Endothelial cell of umbilical vein (primary cell): ENCODE data around the gene CDH23.

Source experiments
- EZH2 ChIP-seq: IDR thresholded peaks from 2 replicates; pipeline ENCODE4 v1.6.1; 2012; ENCODE audit warnings: borderline replicate concordance, low read depth, mild to moderate bottlenecking, moderate library complexity, low read length, inconsistent platforms; ENCODE audit not compliant: severe bottlenecking
- JUN ChIP-seq: IDR thresholded peaks from 2 replicates; pipeline ENCODE4 v1.6.1; 2011; ENCODE audit warnings: borderline replicate concordance, low read depth; ENCODE audit not compliant: insufficient read length, insufficient read depth
- MYC ChIP-seq: IDR thresholded peaks from one replicate; pipeline ENCODE4 v1.6.1; 2011; ENCODE audit warnings: mild to moderate bottlenecking, low read depth, low read length
- POLR2A ChIP-seq: IDR thresholded peaks from 2 replicates; pipeline ENCODE4 v1.6.1; 2012; ENCODE audit warnings: low read depth, mild to moderate bottlenecking, control low read depth, low read length
- POLR2AphosphoS5 ChIP-seq: IDR thresholded peaks from 2 replicates; pipeline ENCODE4 v1.6.1; 2012; ENCODE audit warnings: low read depth, mild to moderate bottlenecking, control low read depth, low read length, moderate library complexity; ENCODE audit not compliant: insufficient read depth
- TF ChIP-seq, protein P1 (sequence below), 2 donors: IDR thresholded peaks; 1 replicate in 1 of 2; 2 replicates in 1 of 2; pipeline ENCODE4 v1.5.1; 2011; ENCODE audit warnings: low read length in 2 of 2, mild to moderate bottlenecking in 2 of 2, moderate library complexity in 2 of 2, control low read depth in 1 of 2, inconsistent platforms in 1 of 2, low read depth in 1 of 2; ENCODE audit not compliant: insufficient read depth in 1 of 2; ENCODE audit errors: extremely low read depth in 1 of 2
- TF ChIP-seq, protein P2 (sequence below): IDR thresholded peaks from 2 replicates; pipeline ENCODE4 v1.6.1; 2011; ENCODE audit not compliant: insufficient read depth, insufficient read length

DNA sequence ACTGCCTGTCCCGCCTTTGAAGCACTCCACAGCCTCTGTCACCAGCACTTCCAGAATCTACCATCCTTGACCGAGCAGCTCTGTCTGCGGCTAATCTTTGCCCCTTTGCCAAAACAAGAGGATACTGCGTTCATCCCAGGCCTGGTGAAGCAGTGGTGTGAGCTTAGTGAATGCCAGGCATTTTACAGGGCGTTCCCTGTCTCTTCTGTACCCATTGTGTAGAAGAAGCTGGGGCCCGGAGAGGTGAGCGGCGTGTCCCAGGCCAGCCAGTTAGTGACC, 261.7 kb downstream of the CDH23 start:
- TF ChIP-seq POLR2A: no peak
- TF ChIP-seq, protein P1, sequence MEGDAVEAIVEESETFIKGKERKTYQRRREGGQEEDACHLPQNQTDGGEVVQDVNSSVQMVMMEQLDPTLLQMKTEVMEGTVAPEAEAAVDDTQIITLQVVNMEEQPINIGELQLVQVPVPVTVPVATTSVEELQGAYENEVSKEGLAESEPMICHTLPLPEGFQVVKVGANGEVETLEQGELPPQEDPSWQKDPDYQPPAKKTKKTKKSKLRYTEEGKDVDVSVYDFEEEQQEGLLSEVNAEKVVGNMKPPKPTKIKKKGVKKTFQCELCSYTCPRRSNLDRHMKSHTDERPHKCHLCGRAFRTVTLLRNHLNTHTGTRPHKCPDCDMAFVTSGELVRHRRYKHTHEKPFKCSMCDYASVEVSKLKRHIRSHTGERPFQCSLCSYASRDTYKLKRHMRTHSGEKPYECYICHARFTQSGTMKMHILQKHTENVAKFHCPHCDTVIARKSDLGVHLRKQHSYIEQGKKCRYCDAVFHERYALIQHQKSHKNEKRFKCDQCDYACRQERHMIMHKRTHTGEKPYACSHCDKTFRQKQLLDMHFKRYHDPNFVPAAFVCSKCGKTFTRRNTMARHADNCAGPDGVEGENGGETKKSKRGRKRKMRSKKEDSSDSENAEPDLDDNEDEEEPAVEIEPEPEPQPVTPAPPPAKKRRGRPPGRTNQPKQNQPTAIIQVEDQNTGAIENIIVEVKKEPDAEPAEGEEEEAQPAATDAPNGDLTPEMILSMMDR (IDR thresholded peaks at IDR 0.05; ENCODE audit: extremely low read depth in 1 of 2, insufficient read depth in 1 of 2, low read depth in 1 of 2, low read length in 2 of 2): no peak
- no peak for TF ChIP-seq EZH2
- no peak for TF ChIP-seq POLR2AphosphoS5
- TF ChIP-seq, protein P2, sequence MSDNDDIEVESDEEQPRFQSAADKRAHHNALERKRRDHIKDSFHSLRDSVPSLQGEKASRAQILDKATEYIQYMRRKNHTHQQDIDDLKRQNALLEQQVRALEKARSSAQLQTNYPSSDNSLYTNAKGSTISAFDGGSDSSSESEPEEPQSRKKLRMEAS: no peak
- TF ChIP-seq JUN: no peak
- no peak for TF ChIP-seq MYC
